ENCODE data around the gene FNDC7.

The FNDC7 gene

DNA sequence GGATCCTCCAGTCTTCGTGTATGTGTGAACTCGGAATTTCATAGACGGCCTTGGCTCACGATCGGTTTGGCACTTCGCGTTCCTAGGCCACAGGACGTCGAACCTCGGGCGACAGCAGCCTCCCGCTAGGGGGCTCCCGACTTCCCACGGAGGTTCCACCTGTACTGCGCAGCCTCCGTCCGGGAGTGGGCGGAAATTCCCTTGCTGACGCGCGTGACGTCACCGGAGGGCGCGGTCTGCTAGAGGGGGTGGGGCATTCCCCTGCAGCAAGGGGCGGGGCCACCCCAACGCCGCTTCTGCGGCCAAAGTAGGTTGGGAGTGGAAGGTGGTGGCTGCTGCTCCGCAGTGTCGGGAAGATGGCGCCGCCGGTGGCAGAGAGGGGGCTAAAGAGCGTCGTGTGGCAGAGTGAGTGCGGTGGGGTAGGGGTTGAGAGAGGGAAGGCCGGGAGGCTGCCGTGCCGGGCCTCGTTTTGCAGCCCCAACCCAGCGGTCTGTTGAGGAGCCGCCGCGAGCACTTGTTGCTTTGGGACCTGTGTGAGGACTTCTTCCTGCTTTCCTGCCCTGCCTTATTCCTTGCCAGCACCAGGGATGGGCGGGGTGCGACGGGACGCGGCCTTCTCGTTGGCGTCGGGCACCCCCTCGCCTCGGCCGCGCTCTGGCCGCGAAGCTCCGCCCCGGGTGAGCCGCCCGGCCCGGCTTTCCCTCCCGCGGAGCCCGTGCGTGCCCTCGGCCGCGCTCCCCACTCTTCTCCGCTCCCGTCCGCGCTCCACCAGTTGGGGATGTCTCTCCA is 33.9 kb downstream of the FNDC7 start, which contains the start of gene STXBP3:
Gene STXBP3 (plus strand): TSS at position 293 of the 789 bp plus-strand sequence. CDS start 64 bp downstream, at position 357.
- DNase-seq (ENCODE audit: low read depth): peak; percentile 91
- TF ChIP-seq, protein P1, sequence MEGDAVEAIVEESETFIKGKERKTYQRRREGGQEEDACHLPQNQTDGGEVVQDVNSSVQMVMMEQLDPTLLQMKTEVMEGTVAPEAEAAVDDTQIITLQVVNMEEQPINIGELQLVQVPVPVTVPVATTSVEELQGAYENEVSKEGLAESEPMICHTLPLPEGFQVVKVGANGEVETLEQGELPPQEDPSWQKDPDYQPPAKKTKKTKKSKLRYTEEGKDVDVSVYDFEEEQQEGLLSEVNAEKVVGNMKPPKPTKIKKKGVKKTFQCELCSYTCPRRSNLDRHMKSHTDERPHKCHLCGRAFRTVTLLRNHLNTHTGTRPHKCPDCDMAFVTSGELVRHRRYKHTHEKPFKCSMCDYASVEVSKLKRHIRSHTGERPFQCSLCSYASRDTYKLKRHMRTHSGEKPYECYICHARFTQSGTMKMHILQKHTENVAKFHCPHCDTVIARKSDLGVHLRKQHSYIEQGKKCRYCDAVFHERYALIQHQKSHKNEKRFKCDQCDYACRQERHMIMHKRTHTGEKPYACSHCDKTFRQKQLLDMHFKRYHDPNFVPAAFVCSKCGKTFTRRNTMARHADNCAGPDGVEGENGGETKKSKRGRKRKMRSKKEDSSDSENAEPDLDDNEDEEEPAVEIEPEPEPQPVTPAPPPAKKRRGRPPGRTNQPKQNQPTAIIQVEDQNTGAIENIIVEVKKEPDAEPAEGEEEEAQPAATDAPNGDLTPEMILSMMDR (conservative IDR thresholded peaks at IDR 0.05; ENCODE audit: low read depth, low read length): peak; percentile 98
- peak within 1 kb of the TSS; percentile 78 for H3K4me3 ChIP-seq (ENCODE audit: low read length)

DNA sequence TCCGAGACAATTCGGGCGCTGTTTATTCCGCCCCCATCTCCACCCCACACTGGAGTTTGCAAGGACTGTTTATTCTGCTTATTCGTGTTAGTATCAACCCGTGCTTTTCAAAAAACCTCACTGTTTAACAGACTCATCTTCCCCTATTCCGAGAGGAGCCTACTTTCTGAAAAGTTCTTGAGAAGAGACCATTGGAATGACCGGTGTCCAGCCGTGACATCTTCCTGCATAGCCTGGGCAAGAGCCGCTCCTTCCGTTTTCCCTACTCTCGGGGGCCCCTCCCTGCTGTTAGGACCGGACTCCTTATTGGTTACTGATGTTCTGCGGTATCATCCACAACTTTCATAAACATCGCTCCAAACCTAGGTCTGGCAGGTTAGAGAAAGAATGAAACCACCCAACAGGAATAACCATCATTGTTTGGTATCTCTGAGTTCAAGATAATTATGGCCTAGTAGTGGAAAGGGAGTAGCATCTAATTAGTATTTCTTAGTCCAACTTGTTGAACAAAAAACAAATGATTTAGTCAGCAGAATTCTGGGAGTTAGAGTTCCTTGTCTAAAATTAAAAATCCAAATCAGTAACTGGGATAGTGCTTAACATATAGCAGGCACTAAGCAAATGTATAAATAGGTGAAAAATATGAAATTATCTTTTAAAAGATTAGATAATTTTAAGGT is 34.6 kb downstream of the FNDC7 start:
- TF ChIP-seq, protein P1 (conservative IDR thresholded peaks at IDR 0.05; ENCODE audit: low read depth, low read length): no peak
- peak; percentile 51 for DNase-seq (ENCODE audit: low read depth)
- H3K4me3 ChIP-seq (ENCODE audit: low read length): peak overlapping the region; percentile 78

DNA sequence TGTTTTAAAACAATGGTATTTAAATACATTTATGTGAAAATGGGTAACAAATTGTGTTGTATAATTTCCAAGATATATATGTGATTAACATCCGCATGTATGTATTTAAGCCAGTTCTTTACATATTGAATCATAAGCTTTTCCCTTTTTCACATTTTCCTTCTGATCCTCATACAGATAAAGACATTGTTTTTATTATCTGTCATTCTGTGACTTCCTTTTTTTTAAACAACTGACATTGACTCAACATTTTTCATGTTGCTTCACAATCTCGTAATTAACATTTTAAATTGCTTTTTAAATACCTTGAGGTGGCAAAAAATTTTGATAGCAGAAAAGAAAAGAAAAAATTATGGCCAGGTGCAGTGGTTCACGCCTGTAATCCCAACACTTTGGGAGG is 35.2 kb downstream of the FNDC7 start:
- TF ChIP-seq, protein P1 (conservative IDR thresholded peaks at IDR 0.05; ENCODE audit: low read depth, low read length): no peak
- DNase-seq (ENCODE audit: low read depth): no peak
- H3K4me3 ChIP-seq (ENCODE audit: low read length): no peak overlapping the region

DNA sequence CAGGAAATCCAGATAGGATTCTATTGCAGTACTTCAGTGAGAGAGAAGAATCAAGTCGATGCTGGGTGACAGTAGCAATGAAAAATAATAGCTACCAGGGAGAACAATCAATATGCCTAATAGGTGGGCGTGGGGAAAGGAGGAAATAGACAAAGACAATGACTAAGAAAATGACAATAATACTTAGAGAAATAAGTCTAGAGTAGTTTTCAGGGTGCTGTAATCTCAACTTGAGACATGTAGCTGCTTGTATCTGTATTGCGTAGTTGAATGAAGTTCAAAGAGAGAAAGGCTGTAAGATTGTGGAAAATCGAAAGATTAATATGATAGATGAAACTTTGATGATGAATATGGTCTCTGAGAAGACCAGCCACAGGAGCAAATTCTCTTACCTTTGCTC is 36.4 kb downstream of the FNDC7 start:
- TF ChIP-seq, protein P1 (conservative IDR thresholded peaks at IDR 0.05; ENCODE audit: low read depth, low read length): no peak
- H3K4me3 ChIP-seq (ENCODE audit: low read length): no peak overlapping the region
- no peak for DNase-seq (ENCODE audit: low read depth)

DNA sequence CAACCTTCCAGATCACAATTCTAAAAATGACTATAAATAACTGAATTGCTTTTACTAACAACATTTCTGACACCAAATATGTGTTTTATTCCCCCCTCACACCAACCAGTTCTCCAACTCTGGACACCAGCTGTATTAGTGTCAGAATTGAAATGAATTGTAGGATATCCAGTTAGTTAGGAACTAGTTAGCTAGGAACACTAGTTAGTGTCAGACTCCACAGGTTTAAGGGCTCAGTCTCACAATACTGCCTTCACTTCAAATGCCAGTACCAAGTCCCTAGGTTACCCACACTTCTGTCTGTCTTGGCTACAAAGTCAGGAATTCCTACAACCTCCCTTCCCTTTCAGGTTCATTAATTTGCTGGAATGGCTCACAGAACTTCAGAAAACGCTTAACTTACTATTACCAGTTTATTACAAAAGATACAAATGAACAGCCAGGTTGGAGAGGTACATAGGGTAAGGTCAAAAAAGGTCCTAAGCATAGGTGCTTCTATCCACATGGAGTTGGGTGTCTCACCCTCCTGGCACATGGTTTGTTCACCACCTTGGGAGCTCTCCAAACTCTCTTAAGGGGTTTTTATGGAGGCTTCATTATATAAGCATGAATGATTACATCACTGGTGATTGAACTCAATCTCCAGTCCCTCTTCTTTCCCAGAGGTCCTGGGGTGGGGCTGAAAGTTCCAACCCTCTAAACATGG is 37.9 kb downstream of the FNDC7 start:
- no peak overlapping the region for H3K4me3 ChIP-seq (ENCODE audit: low read length)
- TF ChIP-seq, protein P1 (conservative IDR thresholded peaks at IDR 0.05; ENCODE audit: low read depth, low read length): no peak
- peak; percentile 19 for DNase-seq (ENCODE audit: low read depth)

DNA sequence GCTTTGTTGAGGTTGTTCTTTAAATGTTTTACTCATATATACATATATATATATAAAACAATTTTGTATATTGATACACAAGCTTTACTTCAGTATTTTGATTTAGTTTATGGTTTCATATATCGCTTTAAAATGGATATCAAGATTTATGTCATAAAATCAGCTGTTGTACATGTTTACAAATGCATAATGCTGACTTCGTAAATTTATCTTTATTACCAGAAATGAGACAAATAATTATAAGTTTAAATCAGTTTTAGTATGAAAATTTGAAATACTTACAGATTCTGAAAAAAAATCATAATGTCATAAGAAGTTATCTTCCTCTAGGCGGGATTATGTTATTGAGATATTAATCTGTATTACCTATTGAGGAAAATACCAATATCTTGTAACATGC is 40.7 kb downstream of the FNDC7 start:
- DNase-seq (ENCODE audit: low read depth): no peak
- H3K4me3 ChIP-seq (ENCODE audit: low read length): no peak overlapping the region
- TF ChIP-seq, protein P1 (conservative IDR thresholded peaks at IDR 0.05; ENCODE audit: low read depth, low read length): no peak
